GM21786 (cell line): ENCODE measurements around the gene AFG1L.
"Not testable (repeated sequence)": the region's sequence is repeated elsewhere in the genome, so short reads cannot be mapped to it uniquely, and the experiment has no call there.

Source experiments
- ATAC-seq: cut with Tn5 transposase; IDR thresholded peaks from one replicate; pipeline ENCODE4 v1.9.1; 2021; ENCODE audit not compliant: unreplicated experiment

AFG1L gene

DNA sequence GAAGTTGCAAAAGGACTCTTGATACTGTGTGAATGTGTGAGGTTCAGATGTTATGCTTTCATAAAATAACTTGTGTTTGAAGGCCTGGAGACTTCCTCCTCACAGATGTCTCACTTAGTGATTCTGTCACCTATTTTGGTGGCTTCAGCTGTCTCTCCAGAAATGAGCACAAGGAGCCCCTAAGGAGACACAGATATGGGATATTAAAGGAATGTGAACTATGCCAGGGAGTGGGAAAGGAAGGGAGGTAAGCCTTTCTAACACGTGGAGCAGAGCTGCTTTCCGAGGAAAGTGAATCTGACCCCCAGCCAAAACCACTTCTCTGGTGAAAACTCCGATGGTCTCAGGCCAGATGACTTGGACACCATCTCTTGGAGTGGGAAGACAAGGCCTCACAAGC is 255.4 kb downstream of the AFG1L start:
- ATAC-seq: no peak

DNA sequence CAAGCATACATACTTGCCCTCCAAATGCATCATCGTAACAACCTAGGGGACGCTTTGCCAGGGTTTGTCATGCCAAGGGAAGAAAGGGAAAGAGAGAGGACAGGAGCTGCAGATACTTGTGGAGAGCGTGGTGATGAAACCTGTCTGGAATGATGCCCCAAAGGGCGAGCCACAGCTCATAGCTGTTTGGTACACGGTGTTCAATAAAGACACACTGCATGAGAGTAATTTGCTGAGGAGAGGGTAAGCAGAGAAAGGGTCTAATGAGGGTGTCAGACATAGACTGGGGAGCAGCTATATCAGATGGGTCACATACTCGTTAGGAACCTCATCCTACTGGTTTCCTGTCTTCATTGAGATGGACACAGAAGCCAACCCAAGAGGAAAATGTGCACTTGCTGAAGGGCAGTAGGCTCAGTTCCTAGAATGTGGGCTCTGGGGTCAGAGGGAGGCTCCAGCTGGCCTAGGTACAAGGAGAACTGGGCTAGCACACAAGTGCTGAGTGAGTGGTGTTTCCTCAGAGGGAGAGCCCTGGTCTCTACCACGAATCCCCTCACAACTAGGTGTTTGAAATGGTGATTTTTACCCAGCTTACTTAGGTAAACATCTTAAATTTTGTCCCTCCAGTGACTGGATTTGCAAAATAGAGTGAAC is 260.7 kb downstream of the AFG1L start:
- no peak for ATAC-seq

DNA sequence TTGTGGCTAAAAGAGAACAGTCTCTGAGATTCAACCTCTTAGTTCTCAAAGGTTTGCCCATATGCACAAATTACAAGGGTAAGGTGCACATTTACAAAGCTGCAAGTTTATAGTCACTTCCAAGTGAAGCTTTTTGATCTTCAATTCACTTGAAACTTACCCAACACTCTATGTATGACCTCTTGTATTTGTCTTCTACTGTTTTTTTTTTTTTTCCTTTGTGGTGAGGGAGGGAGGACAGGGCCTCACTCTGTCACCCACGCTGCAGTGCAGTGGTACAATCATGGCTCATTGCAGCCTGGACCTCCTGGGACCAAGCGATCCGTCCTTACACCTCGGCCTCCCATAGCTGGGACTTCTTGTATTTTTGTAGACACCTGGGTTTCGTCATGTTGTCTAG is 261.4 kb downstream of the AFG1L start:
- ATAC-seq: no peak

DNA sequence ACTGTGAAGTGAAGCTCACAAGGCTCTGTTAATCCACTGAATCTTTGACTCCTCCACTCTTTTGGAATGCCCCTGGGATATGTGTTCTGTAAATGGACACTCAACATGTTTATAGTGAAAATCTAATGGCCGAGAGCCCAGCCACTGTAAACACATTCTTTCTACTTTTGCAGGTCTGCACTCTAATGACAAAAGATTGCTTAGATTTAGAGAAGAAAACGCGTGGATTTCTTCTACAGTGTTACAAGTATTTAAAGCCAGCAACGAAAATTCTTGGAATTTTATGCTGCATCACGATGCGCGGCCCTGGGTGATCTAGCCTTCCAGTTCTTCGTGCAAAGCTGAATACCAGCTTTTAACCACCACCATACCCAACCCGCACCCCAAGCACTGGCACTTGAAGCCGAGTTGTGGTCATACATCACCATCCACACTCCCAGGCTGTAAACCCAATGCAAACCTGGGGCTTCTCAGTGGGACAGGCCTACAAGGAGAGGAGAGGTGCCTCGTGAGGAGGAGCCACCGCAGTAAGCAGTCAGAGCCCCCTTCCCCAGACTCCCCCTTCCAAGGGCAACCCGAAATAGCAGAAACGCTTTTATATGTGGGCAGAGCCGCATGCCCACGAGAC is 262.1 kb downstream of the AFG1L start:
- ATAC-seq: no peak

DNA sequence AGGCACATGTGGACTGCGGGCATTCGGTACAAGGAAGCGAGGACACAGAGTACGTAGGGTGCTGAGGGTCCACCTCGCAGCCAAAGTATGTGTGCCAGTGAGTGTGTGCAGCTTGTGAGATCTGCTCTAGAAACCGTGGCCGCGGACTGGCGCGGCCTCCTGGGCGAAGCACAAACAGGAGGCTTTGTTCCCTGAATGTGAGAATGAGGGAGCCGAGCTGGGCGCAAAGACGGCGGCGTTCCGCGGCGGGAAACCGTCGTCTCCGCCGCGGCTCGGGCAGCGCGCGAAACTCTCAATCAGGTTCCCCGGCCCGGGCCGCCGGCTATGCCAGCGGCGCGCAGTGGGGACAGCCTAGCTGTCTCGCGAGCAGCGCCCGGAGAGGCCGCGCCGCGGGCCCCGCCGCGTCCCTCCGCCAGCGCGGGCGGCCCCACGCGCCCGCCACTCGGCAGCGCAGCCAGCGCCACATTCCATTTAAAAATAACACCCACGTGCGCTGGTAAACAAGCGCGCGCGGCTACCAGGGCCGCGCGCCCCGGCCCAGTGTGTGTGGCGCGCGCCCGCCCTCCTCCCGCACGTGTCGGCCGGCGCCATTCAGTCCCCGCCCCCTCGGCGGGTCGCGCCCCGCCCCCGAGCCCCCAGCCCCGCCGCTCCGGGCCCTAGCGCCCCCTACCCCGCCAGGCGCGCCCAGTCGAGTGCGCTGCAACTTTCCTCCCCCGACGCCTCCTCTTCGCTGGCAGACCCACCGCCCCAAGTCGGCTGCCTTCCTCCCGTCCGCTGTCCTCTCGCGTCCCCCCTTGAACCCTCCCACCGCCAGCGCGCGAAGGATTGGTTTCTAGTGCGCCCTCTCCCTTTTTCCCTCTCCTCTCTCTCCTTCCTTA is 262.9 kb downstream of the AFG1L start:
- ATAC-seq: no peak

DNA sequence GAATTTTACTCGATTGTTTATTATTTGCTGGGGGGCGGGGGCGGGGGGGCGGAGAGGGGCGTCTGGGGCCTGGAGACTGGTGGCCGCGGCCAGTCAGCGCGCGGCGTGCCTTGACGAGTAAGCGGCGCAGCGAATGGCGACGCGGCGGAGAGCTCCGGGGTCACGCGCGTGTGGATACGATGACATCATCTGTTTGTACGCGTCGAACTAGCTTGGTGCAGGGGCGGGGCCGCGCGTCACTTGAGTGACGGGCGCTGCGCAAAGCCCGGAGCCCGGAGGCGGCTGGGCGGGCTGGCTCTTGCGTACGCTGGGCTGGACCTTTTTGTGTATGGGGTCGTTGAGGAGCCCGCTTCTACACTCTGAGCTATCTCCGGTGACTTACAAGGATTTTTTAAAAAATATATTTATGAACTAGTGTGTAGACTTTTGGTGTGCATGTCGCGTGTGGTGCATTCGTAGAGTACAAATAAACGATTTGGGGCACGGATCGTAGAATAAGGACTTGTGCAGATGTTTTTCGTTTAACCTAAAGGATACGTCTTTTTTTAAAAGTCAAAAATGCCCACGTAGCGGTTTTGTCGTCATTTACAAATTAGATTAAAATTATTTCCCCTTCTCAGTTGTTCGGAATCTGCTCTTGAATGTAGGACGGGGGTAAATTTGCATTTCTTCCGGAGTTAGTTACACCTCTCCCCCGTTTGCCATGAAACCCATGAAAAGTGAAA is 263.7 kb downstream of the AFG1L start:
- ATAC-seq: peak; percentile 57

DNA sequence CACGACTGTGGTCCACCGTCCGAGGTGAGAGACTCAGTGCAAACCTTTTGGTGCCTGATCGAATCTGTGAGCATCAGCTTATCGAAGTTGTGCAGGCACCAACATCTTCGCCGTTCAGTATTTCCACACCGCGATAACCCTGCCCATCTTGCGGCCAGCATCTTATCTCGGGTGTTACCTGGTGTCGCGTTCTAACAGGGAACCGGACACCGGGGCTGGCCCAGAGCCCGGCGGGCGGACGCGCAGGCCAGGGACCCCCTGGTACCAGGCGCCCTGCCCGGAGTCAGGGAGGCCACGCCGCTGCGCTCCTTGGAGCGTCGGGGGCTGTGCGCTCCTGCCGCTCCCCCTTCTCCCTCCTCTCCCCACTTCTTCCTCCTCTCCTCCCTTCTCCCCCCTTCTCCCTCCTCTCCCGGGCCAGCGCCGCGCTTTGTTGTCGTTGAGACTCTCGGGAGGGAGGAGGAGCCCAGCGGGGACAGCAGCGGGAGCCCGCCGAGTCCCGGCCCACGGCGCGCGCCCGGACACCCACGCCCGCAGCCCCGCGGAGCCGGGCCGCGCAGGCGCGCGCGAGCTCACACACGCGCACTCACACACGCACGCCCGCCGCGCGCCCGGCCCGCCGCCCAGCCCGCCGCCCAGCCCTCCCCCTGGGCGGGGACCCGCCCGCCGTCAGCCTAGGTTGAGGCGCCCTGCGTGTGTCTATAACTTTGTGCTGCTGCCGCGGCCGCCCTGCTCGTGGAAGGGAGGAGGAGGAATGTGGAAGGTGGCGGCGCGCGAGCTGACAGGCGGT is 264.4 kb downstream of the AFG1L start:
- ATAC-seq: peak; percentile 40

DNA sequence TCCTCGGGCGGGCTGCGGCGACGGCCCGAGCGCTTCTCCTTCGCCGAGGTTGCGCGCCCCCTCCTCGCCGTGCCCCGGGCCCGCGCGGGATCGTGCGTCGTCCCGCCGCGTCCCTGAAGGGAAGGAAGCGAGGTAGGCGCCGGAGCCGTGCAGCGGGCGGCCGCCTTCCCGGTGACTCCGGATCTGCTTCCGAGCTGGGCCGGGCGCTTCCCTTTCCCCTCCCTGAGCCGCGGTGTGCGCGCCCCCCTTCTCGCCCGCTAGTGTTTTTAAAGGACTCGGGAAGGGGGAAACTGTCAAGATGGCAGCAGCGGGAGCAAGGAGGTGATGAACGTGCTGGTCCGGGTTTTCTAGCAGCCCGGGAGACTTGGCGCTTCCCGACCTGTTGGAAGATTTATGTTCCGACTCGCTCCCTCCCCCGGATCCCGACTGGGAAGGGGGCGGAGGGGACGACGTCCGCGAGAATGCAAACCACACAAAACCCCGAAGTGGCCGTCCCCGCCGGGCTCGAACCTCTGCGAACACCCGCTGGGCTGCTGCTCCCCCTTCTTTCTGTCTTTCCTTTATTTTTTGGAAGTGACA is 265.1 kb downstream of the AFG1L start:
- peak; percentile 5 for ATAC-seq

DNA sequence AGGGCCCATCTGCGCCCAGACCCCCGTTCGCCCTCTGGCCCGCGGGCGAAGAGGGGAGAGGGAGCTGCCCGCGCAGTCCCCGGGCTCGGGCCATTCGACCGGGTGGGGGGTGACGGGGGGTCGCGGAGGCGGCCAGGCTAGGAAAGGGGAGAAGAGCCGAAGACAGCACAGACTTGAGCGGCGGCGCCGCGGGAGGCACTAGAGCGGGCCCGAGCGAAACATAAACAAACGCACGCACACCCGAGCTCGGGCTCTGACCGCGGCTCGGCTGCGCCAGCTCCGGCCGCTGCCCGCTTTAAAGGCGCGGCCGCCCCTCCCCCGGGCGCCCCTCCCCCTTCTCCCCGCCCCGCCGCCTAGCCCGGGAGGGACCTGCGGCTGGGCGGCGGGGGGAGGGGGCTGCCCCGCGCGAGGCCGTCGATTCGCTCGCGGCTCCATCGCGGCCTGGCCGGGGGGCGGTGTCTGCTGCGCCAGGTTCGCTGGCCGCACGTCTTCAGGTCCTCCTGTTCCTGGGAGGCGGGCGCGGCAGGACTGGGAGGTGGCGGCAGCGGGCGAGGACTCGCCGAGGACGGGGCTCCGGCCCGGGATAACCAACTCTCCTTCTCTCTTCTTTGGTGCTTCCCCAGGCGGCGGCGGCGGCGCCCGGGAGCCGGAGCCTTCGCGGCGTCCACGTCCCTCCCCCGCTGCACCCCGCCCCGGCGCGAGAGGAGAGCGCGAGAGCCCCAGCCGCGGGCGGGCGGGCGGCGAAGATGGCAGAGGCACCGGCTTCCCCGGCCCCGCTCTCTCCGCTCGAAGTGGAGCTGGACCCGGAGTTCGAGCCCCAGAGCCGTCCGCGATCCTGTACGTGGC is 265.8 kb downstream of the AFG1L start, which contains the start of gene FOXO3:
TSS of gene FOXO3 (plus strand) at position 455 of the 846 bp plus-strand sequence. CDS start at position 747, 292 bp downstream.
- ATAC-seq: no peak

DNA sequence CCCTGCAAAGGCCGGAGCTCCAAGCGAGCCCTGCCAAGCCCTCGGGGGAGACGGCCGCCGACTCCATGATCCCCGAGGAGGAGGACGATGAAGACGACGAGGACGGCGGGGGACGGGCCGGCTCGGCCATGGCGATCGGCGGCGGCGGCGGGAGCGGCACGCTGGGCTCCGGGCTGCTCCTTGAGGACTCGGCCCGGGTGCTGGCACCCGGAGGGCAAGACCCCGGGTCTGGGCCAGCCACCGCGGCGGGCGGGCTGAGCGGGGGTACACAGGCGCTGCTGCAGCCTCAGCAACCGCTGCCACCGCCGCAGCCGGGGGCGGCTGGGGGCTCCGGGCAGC is 266.4 kb downstream of the AFG1L start:
- not testable (repeated sequence) for ATAC-seq

DNA sequence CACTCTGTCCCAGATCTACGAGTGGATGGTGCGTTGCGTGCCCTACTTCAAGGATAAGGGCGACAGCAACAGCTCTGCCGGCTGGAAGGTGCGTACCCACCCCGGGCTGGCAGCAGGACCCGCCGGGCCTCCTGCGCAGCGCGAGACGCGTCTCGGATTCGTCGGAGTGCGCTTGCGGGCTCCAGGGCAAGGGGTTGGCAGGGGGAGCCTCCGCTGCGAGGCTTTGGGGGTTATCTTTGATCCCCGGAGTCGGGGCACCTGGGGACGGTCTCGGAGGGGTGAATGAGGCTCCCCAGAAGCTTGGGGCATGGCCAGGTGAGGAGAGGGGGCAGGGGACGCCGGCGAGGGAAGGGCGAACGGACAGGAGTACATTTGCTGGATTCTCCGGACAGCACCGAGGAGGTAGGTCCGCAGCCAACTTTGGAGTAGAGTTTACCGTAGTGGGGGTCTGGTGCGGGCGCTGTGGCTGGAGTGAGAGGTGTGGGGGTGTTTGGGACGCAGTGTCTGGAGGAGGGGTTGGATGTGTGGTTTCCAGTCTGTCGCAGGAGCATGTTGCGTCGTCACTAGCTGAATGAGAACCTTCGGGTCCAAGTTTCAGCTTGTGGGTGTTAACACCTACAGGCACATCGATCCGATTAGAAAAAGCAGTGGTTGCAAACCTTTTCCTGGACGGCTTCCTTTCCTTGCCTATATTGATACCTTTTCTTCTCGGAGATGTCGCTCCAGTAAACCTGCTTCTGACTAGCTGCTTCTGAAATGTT is 267.1 kb downstream of the AFG1L start:
- ATAC-seq: no peak

DNA sequence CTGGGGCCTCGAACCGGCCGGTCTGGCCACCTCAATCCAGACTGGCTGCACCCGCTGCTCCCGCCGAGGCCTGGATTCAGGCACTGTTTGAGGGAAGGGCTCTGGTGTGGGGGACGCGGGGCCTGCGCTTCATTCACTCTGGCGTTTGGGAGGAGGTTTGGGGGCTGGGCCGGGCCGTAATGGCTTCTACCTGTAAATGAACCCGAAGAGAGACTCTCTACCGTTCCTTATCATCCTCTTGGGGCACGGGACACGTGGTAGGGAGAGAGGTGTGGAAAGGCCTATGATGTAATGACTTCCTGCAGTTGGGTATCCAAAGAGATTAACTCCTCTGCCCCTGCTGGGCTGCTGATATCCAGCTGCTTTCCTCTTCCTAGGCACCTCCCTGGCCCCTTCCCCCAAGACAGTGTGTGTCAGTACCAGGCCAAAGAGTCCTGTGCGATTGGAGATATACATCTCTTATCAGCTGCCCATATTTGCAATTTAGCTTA is 267.7 kb downstream of the AFG1L start:
- ATAC-seq: no peak

DNA sequence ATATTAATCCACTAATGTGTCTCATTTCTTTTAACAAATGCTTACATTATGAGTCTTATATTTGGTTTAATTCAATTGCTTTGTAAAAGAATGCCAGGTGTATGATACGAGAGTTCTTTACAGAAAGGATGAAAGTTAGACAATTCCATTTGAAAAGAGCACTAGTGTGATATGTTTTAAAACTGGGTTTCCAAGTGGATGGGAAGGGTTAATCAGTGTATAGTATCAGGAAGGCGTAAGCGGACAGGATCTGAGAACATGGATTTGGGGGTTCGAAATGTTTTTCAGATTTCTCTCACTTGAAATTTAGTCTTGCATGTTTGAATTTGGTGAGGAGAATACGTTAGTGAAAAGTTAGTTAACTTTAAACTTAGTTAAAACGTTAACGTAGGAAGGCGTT is 268.4 kb downstream of the AFG1L start:
- no peak for ATAC-seq

DNA sequence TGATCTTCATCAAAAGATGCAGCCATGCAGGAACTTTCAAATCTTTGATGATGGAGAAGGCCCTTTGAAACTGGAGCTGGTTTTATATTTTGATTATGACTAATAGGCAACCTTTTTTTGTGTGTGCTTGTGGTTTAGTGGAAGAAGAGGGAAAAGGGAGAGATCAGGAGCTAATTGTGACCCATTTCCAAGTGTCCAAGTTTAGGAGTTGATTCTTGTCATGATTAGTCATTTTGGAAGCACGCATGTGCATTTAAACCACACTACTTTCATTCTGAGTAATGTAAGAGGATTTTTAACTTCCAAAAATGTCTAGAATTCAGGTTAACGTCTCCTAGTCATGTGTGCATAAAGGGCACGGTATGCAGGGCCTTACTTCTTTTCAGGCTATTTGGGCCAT is 269.3 kb downstream of the AFG1L start:
- no peak for ATAC-seq

DNA sequence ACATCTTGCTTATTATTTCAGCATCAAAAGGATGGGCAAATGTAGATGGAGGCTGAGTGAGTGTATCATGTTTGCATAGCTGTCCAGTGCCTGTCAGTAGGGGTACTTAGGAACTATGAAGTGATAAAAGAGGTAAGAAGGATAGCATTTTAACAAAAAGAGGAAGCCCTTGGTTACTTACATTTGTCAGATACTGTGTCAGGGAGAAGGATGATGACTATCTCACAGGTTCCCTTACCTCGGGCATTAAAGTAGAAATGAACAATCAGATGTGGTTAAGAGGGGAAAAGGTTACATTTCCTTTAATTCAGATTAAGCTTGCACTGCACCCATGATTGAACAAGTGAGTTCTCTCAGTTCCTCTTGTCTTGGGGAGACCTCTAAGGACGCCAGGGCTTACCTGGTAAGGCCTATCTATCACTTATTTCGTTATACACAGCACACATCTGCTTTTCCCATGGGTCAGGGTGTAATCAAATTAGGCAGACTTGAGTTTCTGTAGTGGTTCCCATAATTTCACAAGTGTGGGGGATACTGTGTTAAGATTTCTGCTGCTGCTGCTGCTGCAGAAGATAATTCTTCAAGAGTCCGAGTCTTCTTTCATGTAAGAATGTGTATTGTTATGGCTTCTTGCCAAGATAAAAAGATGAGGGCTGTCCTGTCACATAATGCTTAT is 270.4 kb downstream of the AFG1L start:
- ATAC-seq: peak; percentile 83

DNA sequence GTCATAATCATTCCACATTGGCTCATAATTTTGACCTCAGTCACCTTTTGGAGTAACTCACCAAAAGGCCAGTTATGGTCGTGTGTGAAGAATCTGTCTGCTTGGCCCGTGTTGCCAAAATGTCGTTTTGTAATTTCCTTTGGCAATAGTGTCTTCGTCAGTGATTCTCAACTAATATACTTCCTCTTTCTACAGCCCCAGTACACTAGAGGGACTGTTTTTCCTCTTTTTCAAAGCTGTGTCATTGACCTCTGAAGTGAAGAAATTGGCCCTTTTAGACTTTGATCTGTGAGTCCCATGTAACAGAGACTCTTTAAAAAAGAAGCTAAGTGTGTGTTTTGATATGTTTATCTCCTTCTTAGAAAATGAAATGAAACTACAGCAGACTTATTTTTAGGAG is 271.0 kb downstream of the AFG1L start:
- ATAC-seq: peak; percentile 36

DNA sequence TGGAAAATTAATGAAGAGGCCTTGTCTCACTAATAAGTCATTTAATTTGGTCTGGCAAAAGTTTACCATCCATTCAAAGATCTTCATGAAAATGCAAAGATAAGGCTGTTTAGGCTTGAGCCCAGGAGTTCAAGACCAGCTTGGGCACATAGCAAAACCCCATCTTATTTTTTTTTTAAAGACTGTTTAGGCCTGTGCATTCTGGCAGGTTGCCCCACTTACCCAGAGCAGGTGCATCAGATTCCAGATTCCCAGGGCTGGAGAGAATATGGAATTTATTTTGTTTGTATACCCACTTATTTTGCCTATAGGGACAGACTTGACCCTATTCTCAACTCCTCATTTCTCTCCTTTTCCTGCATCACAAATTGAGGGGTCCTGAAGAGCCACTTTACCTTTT is 271.6 kb downstream of the AFG1L start:
- no peak for ATAC-seq

DNA sequence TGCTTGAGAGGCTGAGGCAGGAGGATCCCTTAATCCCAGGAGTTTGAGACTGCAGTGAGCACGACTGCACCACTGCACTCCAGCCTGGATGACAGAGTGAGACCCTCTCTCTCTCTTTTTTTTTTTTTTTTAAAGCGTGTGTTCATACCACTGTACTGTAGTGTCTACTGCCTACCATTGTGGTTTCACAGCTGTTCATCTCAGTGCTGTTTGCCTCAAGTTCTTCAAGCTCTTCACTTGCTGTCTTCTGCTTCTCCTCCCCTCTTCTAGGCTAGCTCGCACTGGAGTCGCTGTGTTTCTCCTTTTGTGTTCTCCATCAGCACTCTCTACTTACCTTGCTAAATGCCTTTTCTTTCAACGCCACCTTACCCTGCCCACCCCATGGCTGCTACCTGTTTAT is 273.2 kb downstream of the AFG1L start:
- no peak for ATAC-seq
